GM23248 (cell line): ENCODE results near the gene AP2A2.

ENCODE experiments used
- EZH2 ChIP-seq: fragments of 200-600 bp; sonication (generic); IDR thresholded peaks from 2 replicates; pipeline ENCODE4 v1.6.1; 2018; ENCODE audit warnings: antibody characterized with exemption, mild to moderate bottlenecking; ENCODE audit not compliant: insufficient read depth, poor library complexity, severe bottlenecking
- EZH2phosphoT487 ChIP-seq: fragments of 200-600 bp; sonication (generic); IDR thresholded peaks from 2 replicates; pipeline ENCODE4 v1.6.1; 2018; ENCODE audit warnings: antibody characterized with exemption, moderate library complexity, mild to moderate bottlenecking, low read depth; ENCODE audit not compliant: insufficient read depth

GRCh38 chr11:1025410-1026162, 99.9 kb downstream of the AP2A2 start:
- TF ChIP-seq EZH2 = no peak
- TF ChIP-seq EZH2phosphoT487 = no peak
